Activated T-cell treated with anti-CD3 and anti-CD28 coated beads for 1 hour (primary cell): ENCODE results near the gene TSPO2.

Experiments used
- DNase-seq: peaks from one replicate; pipeline ENCODE4 v3.0.0-alpha.2; 2020; ENCODE audit warnings: low read depth

The TSPO2 gene

GRCh38 chr6:41075651-41076626, 33.7 kb downstream of the TSPO2 start:
- no peak for DNase-seq

- DNase-seq, result no peak
Measured at GRCh38 chr6:41077536-41077935, 35.3 kb downstream of the TSPO2 start.

- DNase-seq, result no peak
Measured at GRCh38 chr6:41078101-41078500, 35.8 kb downstream of the TSPO2 start.

- no peak for DNase-seq
Measured at GRCh38 chr6:41079080-41079479, 36.8 kb downstream of the TSPO2 start.

GRCh38 chr6:41080621-41081020, 38.4 kb downstream of the TSPO2 start:
- no peak for DNase-seq

- no peak for DNase-seq
Measured at GRCh38 chr6:41083072-41083471, 40.8 kb downstream of the TSPO2 start.

GRCh38 chr6:41085182-41085581, 42.9 kb downstream of the TSPO2 start:
- DNase-seq, result no peak

- no peak for DNase-seq
Measured at GRCh38 chr6:41088451-41088850, 46.2 kb downstream of the TSPO2 start.

- no peak for DNase-seq
Measured at GRCh38 chr6:41090841-41091761, 48.8 kb downstream of the TSPO2 start.

- DNase-seq, result no peak
Measured at GRCh38 chr6:41092421-41093140, 50.3 kb downstream of the TSPO2 start.

- no peak for DNase-seq
Measured at GRCh38 chr6:41093729-41094128, 51.5 kb downstream of the TSPO2 start.
